ENCODE results near the gene ZNF511.

- TF ChIP-seq CTCF (conservative IDR thresholded peaks at IDR 0.05) (no peak), EZH2 (IDR thresholded peaks at IDR 0.05; ENCODE audit: low read depth) (no peak)
Observed at GRCh38 chr10:133282846-133283390, 25.8 kb upstream of the ZNF511 start.
